Gastrocnemius medialis (tissue), 4 donors: ENCODE data around the gene FAM83G.

ENCODE experiments used
- POLR2A ChIP-seq, 2 donors: fragments of 450-650 bp; IDR thresholded peaks; one replicate each; pipeline ENCODE4 v1.6.1; 2017; ENCODE audit warnings: antibody characterized with exemption in 2 of 2, mild to moderate bottlenecking in 2 of 2, moderate library complexity in 2 of 2
- TF ChIP-seq, protein P1 (sequence below), 5 experiments: fragments of 450-650 bp in 3 of 5; fragments of 200-600 bp in 2 of 5; sonication (generic) in 2 of 5; IDR thresholded peaks in 4 of 5; conservative IDR thresholded peaks in 1 of 5; 1 replicate in 4 of 5; 2 replicates in 1 of 5; pipeline ENCODE4 v1.5.1; 2016 to 2019; ENCODE audit warnings: antibody characterized with exemption in 5 of 5, mild to moderate bottlenecking in 3 of 5, moderate library complexity in 3 of 5

DNA sequence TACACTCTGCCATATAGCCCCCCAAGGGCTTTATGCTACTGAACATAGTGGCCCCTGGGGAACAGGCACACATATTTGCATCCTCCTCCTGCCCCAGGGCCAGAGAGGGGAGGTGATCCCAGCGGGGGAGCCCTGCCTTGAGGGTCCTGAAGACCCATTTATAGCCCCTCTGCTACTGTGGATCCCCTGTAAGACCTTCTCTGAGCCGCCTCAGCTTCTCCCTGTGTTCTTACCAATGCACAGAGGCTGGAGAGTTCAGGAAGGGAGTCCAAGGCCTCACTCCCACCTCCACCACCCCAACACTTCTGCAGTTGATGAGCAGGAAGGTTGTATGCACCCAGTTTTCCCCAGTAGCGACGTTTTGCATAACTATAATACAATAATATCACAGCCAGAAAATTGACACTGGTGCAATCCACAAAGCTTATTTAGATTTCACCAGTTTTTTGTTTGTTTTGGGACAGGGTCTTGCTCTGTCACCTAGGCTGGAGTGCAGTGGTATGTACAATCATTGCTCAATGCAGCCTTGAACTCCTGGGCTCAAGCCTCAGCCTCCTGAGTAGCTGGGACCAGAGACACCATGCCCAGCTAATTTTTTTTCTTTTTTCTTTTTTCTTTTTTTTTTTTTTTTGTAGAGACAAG is 1.3 kb upstream of the FAM83G start:
- TF ChIP-seq, protein P1, sequence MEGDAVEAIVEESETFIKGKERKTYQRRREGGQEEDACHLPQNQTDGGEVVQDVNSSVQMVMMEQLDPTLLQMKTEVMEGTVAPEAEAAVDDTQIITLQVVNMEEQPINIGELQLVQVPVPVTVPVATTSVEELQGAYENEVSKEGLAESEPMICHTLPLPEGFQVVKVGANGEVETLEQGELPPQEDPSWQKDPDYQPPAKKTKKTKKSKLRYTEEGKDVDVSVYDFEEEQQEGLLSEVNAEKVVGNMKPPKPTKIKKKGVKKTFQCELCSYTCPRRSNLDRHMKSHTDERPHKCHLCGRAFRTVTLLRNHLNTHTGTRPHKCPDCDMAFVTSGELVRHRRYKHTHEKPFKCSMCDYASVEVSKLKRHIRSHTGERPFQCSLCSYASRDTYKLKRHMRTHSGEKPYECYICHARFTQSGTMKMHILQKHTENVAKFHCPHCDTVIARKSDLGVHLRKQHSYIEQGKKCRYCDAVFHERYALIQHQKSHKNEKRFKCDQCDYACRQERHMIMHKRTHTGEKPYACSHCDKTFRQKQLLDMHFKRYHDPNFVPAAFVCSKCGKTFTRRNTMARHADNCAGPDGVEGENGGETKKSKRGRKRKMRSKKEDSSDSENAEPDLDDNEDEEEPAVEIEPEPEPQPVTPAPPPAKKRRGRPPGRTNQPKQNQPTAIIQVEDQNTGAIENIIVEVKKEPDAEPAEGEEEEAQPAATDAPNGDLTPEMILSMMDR (IDR thresholded peaks at IDR 0.05 in 4 of 5, conservative IDR thresholded peaks at IDR 0.05 in 1 of 5), result no peak
- no peak for TF ChIP-seq POLR2A (IDR thresholded peaks at IDR 0.05)
